Activated CD8-positive, alpha-beta memory T cell treated with anti-CD3 and anti-CD28 coated beads, Interleukin-2, amount 50 U/mL, for 24 hours (primary cell): ENCODE measurements around the gene KITLG.
"Not testable (repeated sequence)": the region's sequence is repeated elsewhere in the genome, so short reads cannot be mapped to it uniquely, and the experiment has no call there.

Experiments
- DNase-seq: peaks from one replicate; pipeline ENCODE4 v3.0.0-alpha.2; 2020; ENCODE audit errors: extremely low read depth

KITLG gene

GRCh38 chr12:88580051-88580871 is at the start of gene KITLG:
Gene KITLG (minus strand): TSS chr12:88580471. CDS start chr12:88580278, 193 bp downstream.
- DNase-seq: no peak

GRCh38 chr12:88628856-88629509 is 48.7 kb upstream of the KITLG start:
- DNase-seq: no peak

GRCh38 chr12:88628035-88628434 is 47.8 kb upstream of the KITLG start:
- not testable (repeated sequence) for DNase-seq

- DNase-seq: no peak
Measured at GRCh38 chr12:88627501-88627900, 47.2 kb upstream of the KITLG start.

GRCh38 chr12:88625356-88625755 is 45.1 kb upstream of the KITLG start:
- DNase-seq: no peak

GRCh38 chr12:88624911-88625310 is 44.6 kb upstream of the KITLG start:
- no peak for DNase-seq

GRCh38 chr12:88623777-88624548 is 43.7 kb upstream of the KITLG start:
- no peak for DNase-seq

GRCh38 chr12:88617352-88617751 is 37.1 kb upstream of the KITLG start:
- no peak for DNase-seq

- no peak for DNase-seq
Measured at GRCh38 chr12:88615490-88615889, 35.2 kb upstream of the KITLG start.

- no peak for DNase-seq
Measured at GRCh38 chr12:88604646-88605045, 24.4 kb upstream of the KITLG start.

GRCh38 chr12:88600272-88600671 is 20.0 kb upstream of the KITLG start:
- DNase-seq: no peak

GRCh38 chr12:88597365-88597764 is 17.1 kb upstream of the KITLG start:
- no peak for DNase-seq

- DNase-seq: no peak
Measured at GRCh38 chr12:88595697-88596096, 15.4 kb upstream of the KITLG start.

- no peak for DNase-seq
Measured at GRCh38 chr12:88594780-88595179, 14.5 kb upstream of the KITLG start.

GRCh38 chr12:88591343-88591742 is 11.1 kb upstream of the KITLG start:
- DNase-seq: no peak

GRCh38 chr12:88590851-88591250 is 10.6 kb upstream of the KITLG start:
- no peak for DNase-seq

- no peak for DNase-seq
Measured at GRCh38 chr12:88585077-88585476, 4.8 kb upstream of the KITLG start.

- no peak for DNase-seq
Measured at GRCh38 chr12:88579601-88580050, 645 bp downstream of the KITLG start.

GRCh38 chr12:88579161-88579517 is 1.1 kb downstream of the KITLG start:
- DNase-seq: no peak

GRCh38 chr12:88578276-88579160 is 1.8 kb downstream of the KITLG start:
- no peak for DNase-seq

- DNase-seq: no peak
Measured at GRCh38 chr12:88577537-88577936, 2.7 kb downstream of the KITLG start.
